GM18499 (cell line): ENCODE results near the gene IDH3A.

Source experiments
- ATAC-seq: cut with Tn5 transposase; IDR thresholded peaks from one replicate; pipeline ENCODE4 v1.9.1; 2021; ENCODE audit warnings: moderate number of reproducible peaks; ENCODE audit not compliant: insufficient read depth, unreplicated experiment

The IDH3A gene

DNA sequence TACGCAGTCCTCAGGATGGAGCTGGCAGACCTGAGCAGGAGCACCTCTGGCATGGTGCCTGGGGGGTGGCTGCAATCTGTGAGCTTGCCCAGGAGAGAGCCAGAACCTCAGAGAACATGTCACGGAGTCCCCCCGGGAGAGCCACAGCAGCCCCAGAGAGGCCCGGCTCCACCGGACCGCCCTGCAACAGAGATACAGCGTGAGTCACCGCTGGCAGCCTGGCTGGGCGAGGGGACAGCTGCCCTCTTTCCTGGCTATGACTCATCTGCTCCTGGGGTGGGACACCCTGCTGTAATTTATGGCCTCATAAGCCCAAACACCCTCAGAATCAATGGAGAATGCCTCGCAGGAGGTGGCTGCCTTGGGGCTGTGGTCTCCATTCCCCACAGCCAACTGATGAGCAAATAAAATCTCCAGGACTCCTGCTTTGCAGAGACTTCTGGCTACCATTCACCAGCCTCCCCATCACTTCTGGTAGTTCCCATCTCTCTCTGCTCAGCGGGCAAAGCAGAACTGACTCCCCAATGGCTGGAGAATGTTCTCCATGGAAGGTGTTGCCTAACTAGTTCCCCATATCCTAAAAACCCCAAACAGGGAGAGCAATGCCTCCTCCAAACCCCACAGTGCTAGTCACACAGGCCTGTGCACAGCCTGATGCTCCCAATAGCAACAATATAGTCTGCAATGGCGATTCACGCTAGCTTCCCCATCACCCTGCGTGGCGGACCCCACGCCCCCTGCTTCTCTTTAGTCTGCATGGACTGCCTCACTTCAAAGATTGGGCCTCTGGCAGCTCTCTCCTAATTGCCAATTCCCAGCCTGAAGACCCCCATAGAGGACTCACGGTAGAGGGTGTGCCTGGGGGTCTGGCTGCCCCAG is 63.6 kb downstream of the IDH3A start:
- no peak for ATAC-seq

DNA sequence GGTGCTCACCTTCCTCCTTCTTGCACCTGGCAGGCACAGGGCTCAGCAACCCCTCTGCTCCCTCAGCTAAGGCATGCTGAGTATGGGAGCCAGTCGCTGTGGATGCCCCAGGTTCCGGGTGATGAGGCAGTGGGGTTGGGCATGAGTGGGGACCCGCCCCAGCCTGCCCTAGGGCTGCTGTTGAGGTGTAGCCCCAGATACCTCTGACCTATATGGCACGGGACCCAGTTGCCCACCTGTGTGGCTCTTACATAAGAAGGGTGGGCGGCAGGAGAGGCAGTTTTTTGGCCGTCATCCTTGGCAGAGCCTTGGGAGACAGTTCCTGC is 64.2 kb downstream of the IDH3A start:
- ATAC-seq, result no peak

DNA sequence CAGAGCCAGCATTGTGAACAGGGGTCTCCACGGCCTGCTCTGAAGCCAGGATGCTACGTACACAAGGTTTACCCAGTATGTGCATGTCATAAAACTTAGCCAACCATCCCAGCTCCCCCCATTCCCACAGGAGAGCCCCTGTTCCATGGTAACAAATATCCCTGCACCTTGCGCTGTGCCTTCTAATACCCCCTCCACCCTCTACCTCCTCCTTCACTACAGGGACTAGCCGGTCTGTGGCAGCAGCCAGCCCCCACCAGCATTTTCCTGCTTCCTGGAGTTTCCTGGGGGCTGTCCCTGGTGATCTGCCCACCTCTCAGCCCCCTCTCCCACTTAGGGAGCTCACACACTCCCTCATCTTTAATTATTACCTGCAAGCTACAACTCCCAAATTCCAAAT is 64.8 kb downstream of the IDH3A start:
- ATAC-seq, result no peak

DNA sequence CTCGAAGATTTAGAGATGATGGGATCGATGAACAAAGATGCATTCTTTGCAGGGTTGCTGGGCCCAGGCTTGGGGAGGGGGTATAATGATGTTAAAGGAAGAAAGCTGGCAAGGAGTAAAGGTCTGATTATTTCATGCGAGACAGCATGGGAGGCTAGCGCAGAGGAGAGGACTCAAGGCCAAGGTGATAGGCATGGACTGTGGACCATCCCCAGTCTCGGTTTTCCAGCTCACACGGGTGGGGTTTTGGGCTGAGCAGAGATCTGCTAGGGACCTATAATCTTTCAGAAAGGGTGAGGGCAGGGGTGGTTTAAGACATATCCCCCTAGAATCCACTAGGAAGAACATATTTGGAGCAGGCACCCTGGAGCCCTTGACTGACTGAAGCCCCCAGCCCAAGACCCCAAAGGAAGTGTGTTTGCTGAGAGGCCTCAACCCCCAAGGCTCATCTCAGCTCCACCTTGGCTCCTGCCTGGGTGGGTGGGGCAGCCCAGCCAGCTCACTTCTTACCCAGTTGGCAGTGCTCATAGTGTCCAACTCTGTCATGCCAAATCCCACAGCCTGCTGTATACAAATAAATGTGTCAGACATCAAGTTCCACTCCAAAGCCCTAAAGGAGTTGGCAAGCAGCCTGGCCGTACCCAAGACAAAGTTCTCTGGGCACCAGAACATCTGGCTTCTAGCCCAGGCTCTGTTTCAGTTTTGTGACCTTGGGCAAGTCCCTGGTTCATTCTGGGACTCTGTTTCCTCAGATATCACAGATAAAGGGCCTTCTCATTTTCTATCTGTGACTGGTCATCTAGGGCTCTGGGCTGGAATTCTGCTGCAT is 67.3 kb downstream of the IDH3A start:
- no peak for ATAC-seq

DNA sequence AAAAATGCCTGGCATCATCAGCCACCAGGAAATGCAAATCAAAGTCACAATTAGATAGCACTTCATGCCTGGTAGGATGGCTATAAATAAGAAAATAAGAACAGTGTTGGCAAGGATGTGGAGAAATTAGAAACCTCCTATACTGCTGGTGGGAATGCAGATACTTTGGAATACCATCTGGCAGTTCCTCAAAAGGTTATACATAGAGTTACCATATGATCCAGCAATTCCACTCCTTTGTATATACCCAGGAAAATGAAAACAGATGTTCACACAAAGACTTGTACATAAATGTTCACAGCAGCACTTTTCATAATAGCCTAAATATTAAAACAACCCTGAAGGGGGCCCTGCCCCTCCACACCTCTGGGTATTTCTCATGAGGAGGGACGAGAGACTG is 71.6 kb downstream of the IDH3A start:
- no peak for ATAC-seq
